Neuron (in vitro differentiated cells): ENCODE data around the gene TRMT1.

Experiments used
- H2AFZ ChIP-seq: one replicate; pipeline ENCODE4 v1.6.1; 2013; ENCODE audit warnings: low read depth, mild to moderate bottlenecking, inconsistent platforms, low read length, moderate library complexity
- H3K27me3 ChIP-seq: one replicate; pipeline ENCODE4 v1.6.1; 2013; ENCODE audit warnings: low read length; ENCODE audit not compliant: insufficient read depth
- H3K36me3 ChIP-seq: one replicate; pipeline ENCODE4 v1.6.1; 2013; ENCODE audit warnings: low read length; ENCODE audit not compliant: insufficient read depth
- H3K4me1 ChIP-seq: one replicate; pipeline ENCODE4 v1.6.1; 2013; ENCODE audit warnings: low read length; ENCODE audit not compliant: insufficient read depth
- H3K4me3 ChIP-seq: 2 replicates; pipeline ENCODE4 v1.5.1; 2013; ENCODE audit warnings: mild to moderate bottlenecking, low read length, moderate library complexity
- H3K9me3 ChIP-seq: one replicate; pipeline ENCODE4 v1.6.1; 2013; ENCODE audit warnings: low read length

Gene TRMT1

GRCh38 chr19:13115936-13116281 lies 631 bp downstream of the TRMT1 start:
- Histone ChIP-seq H3K9me3 (no peaks in the 10 kb centered on the region), H2AFZ (peak overlapping the region; percentile 57), H3K4me1 (peaks cover 29% of the 10 kb centered on the region), H3K27me3 (no peaks in the 10 kb centered on the region), H3K36me3 (peaks cover 21% of the 10 kb centered on the region), H3K4me3 (peak overlapping the region; percentile 66)

DNA sequence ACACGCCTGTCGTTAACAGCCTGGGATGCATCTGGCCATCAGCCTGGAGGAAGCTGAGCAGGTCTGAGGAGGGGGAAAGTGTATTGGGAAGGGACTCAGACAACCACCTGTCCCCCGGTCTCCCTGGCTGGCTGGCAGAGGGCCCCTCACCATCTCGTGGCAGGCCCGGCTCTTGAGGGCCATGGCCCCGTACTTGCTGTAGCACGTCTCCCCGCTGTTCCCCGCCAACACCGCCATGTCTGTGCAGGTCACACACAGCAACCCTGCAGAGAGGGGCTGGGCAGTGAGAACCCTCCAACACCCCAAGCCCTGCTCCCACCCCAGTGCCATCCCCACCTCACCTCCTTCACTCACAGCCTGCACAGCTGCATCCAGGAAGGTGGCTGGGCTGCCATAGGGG lies 4.0 kb downstream of the TRMT1 start:
- Histone ChIP-seq H3K36me3 (peaks cover 26% of the 10 kb centered on the region), H3K27me3 (no peaks in the 10 kb centered on the region), H3K9me3 (no peaks in the 10 kb centered on the region), H3K4me3 (no peak overlapping the region), H3K4me1 (peaks cover 19% of the 10 kb centered on the region), H2AFZ (no peak overlapping the region)

- H3K4me1 ChIP-seq: peaks cover 3% of the 10 kb centered on the region
- no peak overlapping the region for H3K4me3 ChIP-seq
- no peak overlapping the region for H2AFZ ChIP-seq
- no peaks in the 10 kb centered on the region for H3K9me3 ChIP-seq
- H3K27me3 ChIP-seq: no peaks in the 10 kb centered on the region
- H3K36me3 ChIP-seq: peaks cover 31% of the 10 kb centered on the region
Measured at GRCh38 chr19:13110099-13110610, 6.4 kb downstream of the TRMT1 start.

GRCh38 chr19:13109361-13110098 lies 7.0 kb downstream of the TRMT1 start:
- no peaks in the 10 kb centered on the region for H3K4me1 ChIP-seq
- peaks cover 29% of the 10 kb centered on the region for H3K36me3 ChIP-seq

GRCh38 chr19:13104848-13105711 lies 11.5 kb downstream of the TRMT1 start:
- peaks cover under 1% of the 10 kb centered on the region for H3K9me3 ChIP-seq
- no peak overlapping the region for H2AFZ ChIP-seq
- H3K4me3 ChIP-seq: no peak overlapping the region

More at GRCh38 chr19:13109361-13110098, 7.0 kb downstream of the TRMT1 start:
- no peaks in the 10 kb centered on the region for H3K27me3 ChIP-seq
- H2AFZ ChIP-seq: no peak overlapping the region
- no peaks in the 10 kb centered on the region for H3K9me3 ChIP-seq
- no peak overlapping the region for H3K4me3 ChIP-seq

GRCh38 chr19:13104360-13104847 lies 12.1 kb downstream of the TRMT1 start:
- no peak overlapping the region for H3K4me3 ChIP-seq
- H3K27me3 ChIP-seq: peaks cover 19% of the 10 kb centered on the region
- H3K4me1 ChIP-seq: peaks cover 10% of the 10 kb centered on the region

More at GRCh38 chr19:13104848-13105711, 11.5 kb downstream of the TRMT1 start:
- Histone ChIP-seq H3K36me3 (peaks cover 16% of the 10 kb centered on the region), H3K27me3 (peaks cover 12% of the 10 kb centered on the region), H3K4me1 (peaks cover 10% of the 10 kb centered on the region)

GRCh38 chr19:13103581-13104359 lies 12.8 kb downstream of the TRMT1 start:
- H3K4me1 ChIP-seq: peaks cover 10% of the 10 kb centered on the region
- peaks cover 2% of the 10 kb centered on the region for H3K9me3 ChIP-seq
- H3K4me3 ChIP-seq: no peak overlapping the region
- H2AFZ ChIP-seq: no peak overlapping the region
- H3K36me3 ChIP-seq: peaks cover 12% of the 10 kb centered on the region
- H3K27me3 ChIP-seq: peaks cover 25% of the 10 kb centered on the region

More at GRCh38 chr19:13104360-13104847, 12.1 kb downstream of the TRMT1 start:
- Histone ChIP-seq H3K9me3 (peaks cover 2% of the 10 kb centered on the region), H2AFZ (no peak overlapping the region), H3K36me3 (peaks cover 16% of the 10 kb centered on the region)

- H2AFZ ChIP-seq: peak within 1 kb of the TSS; percentile 72
- peak within 1 kb of the TSS; percentile 46 for H3K4me3 ChIP-seq
- peaks cover 12% of the 10 kb centered on the region for H3K36me3 ChIP-seq
- H3K27me3 ChIP-seq: peaks cover 30% of the 10 kb centered on the region
- H3K4me1 ChIP-seq: peaks cover 10% of the 10 kb centered on the region
- H3K9me3 ChIP-seq: peaks cover 2% of the 10 kb centered on the region
Measured at GRCh38 chr19:13102666-13103580, 13.6 kb downstream of the TRMT1 start, which contains the start of gene LYL1. LYL1 (minus strand) TSS chr19:13102858; CDS start chr19:13101171, 1,687 bp downstream.

DNA sequence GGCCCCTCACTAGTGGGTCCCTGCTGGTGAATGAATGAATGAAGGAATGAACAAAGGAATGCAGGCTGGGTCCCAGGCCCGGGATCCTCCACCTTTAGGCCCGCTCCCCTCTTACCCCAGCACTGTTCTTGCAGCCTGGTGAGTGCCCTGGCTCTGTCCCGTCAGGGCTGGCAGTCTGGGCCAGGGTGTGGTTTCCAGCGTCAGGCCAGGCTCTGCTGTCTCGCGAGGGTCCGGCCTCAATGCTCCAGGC lies 14.2 kb downstream of the TRMT1 start:
- H3K27me3 ChIP-seq: peaks cover 30% of the 10 kb centered on the region
- peak overlapping the region; percentile 46 for H3K4me3 ChIP-seq
- H3K9me3 ChIP-seq: peaks cover 2% of the 10 kb centered on the region
- H3K4me1 ChIP-seq: peaks cover 10% of the 10 kb centered on the region
- H2AFZ ChIP-seq: peak overlapping the region; percentile 72
- peaks cover 9% of the 10 kb centered on the region for H3K36me3 ChIP-seq

DNA sequence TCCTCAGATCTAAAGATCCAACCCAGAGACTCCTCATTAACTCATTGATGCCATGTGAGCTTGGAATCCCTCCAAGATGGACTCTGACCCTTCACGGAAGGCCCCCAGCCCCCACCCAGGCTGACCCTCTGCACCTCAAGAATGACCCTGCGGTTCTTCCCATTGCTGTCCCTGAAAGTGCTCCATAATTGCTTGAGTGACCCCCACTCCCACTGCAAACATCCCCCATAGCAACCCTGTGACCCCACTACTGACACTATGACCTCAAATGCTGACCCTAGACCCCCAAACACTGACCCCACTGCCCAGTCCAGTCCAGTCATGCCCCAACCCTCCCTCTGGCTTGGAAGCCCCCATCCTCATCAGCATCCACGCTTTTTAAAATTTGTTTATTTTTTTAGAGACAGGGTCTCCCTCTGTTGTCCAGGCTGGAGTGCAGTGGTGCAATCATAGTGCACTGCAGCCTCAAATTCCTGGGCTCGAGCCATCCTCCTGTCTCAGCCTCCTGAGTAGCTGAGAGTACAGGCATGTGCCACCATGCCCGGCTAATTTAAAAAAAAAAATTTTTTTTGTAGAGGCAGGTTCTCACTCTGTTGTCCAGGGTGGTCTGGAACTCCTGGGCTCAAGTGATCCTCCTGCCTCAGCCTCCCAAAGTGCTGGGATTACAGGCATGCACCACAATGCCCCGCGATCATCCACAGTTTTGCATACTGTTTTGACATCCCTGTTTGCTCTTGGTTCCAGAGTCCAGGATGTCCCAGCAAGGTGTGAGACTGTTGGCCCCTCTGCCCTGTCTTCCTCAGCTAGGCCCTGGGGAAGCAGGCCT lies 14.7 kb downstream of the TRMT1 start:
- H3K36me3 ChIP-seq: peaks cover 8% of the 10 kb centered on the region
- H3K27me3 ChIP-seq: peaks cover 34% of the 10 kb centered on the region
- peaks cover 10% of the 10 kb centered on the region for H3K4me1 ChIP-seq
- H3K4me3 ChIP-seq: peak overlapping the region; percentile 46
- H2AFZ ChIP-seq: peak overlapping the region; percentile 72
- H3K9me3 ChIP-seq: peaks cover 2% of the 10 kb centered on the region

DNA sequence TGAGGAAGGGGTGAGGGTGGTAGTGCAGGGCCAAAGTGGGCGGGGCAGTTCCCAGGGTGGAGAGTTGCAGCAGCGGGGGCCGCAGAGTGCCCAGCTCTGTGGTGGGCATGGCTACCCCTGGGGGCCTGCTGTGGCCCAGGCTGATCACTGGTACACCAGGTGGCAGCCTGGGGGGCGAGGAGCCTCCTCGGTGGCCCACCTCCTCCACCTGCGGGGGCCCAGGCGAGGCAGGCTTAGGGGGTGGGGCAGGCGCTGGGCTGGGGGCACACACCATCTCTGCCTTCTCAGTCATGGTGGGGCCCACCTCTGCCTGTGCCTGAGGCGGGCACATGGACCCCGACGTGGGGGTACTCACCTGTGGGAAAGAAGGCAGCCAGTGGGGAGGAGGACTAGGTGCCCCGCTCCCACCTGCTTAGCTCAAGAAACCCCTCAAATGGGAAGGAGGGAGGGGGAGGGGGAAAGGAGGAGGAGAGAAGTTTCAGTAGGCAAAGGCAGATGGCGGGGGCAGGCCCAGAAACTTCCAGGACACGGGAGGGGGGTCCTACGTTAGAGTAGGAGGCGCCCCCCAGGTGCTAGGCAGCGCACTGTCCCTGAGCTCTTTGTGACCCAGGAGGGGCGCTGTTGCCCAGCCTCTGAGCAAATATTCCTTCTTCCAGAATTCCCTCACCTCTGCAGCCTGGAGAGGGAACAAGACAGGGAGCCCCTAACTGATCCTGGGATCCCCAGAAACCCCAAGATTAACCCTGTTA lies 15.5 kb downstream of the TRMT1 start:
- no peak overlapping the region for H3K4me3 ChIP-seq
- peaks cover 37% of the 10 kb centered on the region for H3K27me3 ChIP-seq
- no peak overlapping the region for H2AFZ ChIP-seq
- peaks cover 2% of the 10 kb centered on the region for H3K9me3 ChIP-seq
- H3K36me3 ChIP-seq: peaks cover 5% of the 10 kb centered on the region
- H3K4me1 ChIP-seq: peaks cover 15% of the 10 kb centered on the region
